GM19025 (cell line): ENCODE data around the gene CPNE4.
A peak's percentile ranks its signal among the peaks of the same experiment; 100 is the strongest.
"Not testable (repeated sequence)": the region's sequence is repeated elsewhere in the genome, so short reads cannot be mapped to it uniquely, and the experiment has no call there.

ENCODE experiments used
- ATAC-seq: cut with Tn5 transposase; IDR thresholded peaks from one replicate; pipeline ENCODE4 v1.9.1; 2021; ENCODE audit warnings: mild to moderate bottlenecking, low read depth, moderate library complexity; ENCODE audit not compliant: unreplicated experiment

Gene CPNE4

DNA sequence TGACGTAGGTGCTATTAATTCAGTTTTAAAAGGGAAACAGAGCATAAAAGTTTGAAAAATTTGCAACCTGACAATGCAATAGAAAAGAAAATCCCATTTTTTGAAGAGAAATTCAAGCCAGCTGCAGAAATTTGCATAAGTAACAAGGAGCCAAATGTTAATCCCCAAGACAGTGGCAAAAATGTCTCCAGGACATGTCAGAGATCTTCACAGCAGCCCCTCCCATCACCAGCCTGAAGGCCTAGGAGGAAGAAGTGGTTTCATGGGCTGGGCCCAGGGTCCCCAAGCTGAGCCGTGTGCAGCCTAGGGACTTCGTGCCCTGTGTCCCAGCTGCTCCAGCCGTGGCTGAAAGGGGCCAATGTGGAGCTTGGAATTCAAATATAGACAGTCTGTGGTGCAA lies 148.9 kb downstream of the CPNE4 start:
- not testable (repeated sequence) for ATAC-seq

DNA sequence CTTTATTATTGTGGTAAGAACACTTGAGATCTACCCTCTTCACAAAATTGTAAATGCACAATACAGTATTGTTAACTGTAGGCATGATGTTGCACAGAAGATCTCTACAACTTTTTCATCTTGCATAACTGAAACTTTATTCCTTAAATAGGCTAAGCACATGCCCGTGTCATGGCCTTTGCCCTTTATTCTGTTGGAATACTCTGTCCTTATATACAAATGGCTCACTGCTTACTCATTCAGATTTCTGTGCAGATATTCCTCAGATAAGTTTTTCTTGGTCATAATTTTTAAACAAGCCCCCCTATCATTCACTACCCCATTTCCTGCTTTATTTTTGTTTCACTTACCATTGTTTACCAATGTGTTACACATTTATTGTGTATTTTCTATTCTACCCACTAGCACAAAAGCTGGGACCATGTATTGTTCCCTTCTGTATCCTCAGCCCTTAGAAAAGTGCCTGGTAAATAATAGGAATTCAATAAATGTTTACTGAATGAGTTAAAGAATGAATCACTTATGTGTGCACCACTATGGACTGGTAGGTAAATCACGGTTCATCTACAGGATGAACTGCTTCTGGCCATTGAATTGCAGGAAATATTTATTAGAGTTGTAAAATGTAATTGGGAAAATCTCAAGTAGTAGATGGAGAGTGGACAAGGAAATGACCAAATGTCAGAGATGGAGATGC lies 151.0 kb downstream of the CPNE4 start:
- ATAC-seq = no peak

DNA sequence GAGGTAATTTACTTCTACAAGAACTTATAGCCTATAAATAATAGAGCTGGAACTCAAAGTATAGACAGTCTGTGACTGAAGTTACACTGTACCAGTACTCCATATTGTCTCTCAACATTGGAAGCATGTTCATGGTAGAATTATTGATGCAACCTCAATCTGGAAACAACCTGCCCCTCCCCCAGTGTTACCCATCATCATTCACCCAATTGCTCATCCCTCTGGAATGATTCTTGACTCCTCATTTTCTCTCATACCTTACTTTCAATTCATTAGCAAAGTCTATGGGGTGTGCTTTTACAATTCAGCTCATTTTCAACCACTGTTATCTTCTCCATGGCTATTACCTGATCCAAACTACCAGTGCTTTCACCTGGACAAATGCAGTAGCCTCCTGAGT lies 151.7 kb downstream of the CPNE4 start:
- no peak for ATAC-seq

DNA sequence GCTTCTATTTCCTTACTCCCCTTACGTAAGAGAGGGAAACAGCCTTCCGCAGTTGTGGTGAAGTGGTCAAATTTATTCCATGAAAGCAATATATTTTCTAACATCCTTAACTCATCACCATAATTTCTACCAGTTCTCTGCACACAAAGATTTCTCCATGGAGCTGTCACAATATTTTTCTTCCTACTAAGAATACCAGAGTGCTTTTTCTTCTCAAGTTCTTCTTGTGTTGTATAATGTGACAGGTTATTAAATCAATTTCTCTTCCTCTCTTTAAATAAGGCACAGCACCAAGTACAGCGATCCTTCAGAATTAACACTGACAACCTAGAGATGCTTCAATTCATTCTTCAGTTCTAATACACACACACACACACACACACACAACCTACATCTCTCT lies 153.0 kb downstream of the CPNE4 start:
- ATAC-seq = no peak

DNA sequence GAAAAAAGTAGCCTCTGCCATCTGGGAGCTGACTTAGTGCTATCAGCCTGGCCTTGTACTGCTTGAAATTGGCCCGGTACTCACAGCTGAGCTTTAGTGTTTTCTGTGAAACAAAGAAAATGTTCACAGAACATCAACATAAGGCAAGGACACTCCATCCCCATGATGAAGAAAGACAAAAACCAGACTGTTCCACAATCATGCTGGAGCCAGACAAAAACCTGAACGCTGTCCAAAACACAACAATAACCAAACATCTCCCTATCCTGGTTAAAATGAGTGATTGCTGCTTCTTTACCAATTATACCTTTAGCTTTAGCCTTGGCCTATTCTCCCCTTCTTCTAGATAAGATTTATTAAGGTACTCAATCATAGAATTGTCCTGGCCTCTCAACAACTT lies 153.9 kb downstream of the CPNE4 start:
- no peak for ATAC-seq

DNA sequence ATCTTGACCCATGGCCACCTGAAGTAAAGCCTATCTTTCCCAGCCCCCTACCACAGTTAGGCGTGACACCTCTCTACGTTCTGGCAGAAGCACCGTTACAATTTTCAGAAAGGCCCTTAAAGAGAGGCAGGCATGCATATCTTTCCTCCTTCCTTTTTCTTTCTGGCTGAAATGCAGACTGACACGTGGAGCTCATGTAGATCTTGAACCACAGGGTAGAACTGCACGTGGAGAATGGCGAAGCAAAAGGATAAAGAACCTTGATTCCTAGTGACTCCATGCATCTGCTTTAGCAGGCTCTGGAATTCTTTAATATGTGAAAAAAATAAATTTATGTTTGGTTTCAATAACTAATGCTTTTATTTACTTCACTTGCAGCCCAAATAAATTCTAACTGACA lies 166.6 kb downstream of the CPNE4 start:
- ATAC-seq = no peak

DNA sequence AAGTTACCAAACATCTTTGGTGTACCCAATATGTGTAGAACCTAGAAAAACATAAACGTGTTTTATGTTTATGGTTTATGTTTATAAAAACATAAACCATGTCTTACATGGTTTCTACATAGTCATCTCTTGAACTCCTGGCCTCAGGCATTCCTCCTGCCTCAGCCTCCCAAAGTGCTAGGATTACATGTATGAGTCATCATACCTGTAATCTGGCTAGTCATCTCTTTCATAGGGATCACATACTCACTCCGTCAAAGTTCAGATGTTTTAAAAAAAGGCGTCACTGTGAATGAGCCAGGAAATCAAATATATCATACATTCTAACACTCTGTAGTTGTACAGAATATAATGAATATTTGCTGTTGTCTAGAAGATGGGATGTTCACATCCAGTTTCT lies 178.6 kb downstream of the CPNE4 start:
- no peak for ATAC-seq

DNA sequence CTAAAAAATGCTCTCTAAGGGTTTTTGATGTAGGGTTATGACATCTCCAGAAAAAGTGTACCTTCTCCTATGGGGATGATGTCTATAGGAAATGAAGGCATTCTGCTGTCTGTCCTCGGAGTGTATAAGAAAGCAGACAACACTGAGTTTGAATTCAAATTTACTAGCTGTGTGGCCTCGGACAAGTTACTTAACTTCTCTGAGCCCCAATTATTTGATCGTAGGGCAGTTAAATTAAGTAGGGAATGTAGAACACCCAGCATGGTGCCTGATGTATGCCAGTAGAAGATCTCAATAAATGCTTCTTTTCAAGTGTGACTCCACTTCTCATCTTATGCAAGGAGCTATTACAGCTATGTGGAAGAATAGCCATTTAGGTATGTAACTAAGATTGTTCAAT lies 184.6 kb downstream of the CPNE4 start:
- no peak for ATAC-seq

DNA sequence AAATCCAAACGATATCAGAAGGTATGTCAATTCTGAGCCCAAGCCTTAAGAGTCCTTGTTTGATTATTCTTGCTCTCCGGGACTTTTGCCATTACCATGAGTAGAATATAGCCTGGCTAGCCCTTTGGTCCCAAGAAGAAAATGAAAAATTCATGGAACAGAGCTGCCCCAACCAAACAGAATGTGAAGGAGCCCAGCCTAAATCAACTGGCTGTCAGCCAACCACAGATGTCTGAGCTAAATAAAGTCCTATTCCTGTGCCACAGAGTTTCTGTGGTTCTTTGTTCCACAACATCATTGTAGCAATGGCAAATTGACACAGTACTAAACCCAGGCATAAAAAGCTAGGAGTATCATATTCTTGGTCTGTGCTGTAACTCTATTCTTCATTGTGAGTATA lies 185.2 kb downstream of the CPNE4 start:
- ATAC-seq = no peak

DNA sequence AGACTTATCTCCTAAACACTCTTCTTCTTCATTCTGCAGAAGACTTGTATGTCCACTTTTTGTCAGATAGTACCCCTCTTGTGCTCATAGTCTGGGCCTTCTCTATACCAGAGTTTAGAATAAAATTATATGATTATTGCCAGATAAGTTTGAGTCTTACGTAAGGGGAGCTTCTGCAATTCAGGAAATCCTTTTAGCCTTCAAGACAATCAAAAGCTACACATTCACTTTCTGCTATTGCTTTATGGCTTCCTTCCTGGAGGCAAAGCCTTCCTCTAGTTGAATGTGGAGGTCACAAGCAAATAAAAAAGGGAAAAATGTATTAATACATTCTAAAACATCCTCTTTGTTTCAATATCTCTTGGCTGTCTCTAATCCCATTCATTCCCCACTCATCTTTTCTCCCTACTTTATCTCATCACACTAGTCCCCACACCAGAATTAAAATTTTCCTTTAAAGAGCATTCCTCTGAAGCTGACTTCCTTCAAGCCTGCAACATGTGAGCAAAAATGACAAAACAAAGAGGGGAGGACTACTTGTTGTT lies 186.8 kb downstream of the CPNE4 start:
- no peak for ATAC-seq

DNA sequence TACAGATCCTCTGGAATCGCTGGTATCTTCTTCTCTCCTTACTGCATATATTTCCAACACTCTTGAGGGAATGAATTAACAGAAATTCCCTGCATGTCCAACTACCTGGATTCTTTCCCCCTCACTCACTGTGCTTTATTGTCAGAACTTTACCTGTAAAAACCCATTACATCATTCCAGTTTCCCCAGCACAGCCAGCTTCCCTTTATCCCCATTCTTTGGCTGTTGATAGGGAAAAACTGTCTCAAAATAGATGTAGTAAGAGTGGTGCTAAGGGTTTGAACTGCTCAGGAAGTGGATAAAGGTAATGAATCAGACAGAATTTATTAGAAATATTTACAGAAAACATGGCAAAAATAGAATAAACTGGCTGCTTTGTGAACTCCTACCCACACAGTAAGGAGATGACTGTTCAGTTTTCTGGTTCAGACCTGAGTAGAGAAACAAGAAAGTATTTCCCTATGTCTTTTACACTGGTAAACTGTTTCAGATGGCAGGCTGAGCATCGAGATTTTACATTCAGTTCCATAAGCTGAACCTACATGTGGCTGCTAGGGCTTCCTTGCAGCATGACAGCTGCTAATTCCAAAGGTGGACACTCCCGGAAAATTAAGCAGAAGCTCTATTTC lies 188.4 kb downstream of the CPNE4 start:
- ATAC-seq = no peak

DNA sequence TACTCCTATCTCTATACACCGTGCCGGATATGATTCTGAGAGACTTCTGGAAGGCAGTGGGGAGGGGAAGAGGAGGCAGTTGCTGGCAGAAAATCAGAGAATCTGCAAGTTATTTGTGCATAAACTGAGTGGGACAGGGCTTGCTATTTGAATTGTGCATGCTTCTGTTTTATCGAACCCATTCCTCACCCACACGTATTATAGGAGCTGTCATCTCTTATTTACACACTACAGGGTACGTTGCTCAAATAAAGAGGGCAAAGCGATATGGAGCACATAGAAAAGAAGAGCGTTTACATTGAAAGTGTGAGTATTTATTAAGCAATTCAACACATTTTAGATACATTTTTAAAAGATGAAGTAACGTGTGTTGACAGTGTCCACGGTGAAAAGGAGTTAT lies 191.6 kb downstream of the CPNE4 start:
- ATAC-seq = no peak

DNA sequence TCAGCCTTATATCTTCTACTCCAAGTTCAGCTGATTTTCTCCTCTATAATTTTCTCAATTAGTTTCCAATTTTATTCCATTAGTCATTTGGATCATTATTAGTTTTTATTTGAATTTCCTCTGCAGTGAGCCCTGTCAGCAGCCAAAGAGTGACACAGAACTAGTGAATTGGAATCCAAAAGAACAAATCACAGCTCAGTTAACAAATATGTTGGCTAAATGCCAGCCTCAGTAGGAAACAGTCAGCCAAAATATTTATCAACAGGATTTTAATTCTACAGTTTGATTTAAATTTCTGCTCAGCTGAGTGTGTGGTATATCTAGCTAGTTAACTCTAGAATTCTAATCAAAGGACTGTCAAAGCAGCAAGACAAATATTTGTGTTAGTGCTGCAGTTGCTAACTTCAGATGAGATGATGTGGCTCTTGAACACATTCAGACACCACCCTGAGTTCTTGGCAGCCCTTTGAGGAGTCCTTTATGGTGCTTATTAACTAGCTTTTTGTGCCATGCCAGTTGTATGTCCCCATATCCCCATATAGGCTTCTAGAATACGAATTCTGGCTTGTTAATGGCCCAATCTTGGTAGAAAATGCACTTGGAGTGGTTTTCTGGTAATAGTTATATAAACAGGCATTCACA lies 194.5 kb downstream of the CPNE4 start:
- no peak for ATAC-seq

DNA sequence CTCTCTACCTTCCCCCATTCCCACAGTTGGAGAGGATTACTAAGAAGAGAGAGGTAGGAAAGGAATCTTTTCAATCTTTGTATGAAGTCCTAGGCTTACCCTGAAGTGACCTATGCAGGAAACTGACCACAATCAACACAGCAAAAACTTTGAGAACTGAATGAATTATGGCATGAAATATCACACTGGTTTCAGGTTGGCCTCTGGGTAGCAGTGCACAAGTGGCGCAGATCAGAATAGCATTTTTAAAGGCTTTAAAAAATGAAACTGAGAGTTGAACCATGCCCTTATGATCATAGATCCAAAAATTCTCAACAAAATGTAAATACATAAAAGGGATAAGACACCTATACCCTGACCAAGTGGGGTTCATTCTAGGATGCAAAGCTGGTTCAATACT lies 198.9 kb downstream of the CPNE4 start:
- no peak for ATAC-seq

DNA sequence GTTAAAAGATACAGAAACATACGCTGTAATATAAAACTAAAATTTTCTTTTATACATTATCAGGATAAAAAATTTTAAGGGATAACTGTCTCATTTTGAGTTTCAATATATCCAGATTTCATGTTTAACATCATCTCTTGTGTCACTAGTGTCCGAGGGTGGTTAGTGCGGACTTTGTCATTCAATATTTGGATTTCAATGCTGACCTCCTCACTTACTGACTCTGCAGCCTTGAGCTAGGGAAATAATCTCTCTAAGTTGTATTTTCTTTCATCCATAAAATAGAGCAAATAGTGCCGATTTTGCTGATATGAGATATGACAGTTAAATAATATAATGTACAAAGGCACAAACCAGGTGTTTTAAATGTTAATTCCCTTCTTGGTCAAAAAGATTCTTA lies 203.2 kb downstream of the CPNE4 start:
- no peak for ATAC-seq

DNA sequence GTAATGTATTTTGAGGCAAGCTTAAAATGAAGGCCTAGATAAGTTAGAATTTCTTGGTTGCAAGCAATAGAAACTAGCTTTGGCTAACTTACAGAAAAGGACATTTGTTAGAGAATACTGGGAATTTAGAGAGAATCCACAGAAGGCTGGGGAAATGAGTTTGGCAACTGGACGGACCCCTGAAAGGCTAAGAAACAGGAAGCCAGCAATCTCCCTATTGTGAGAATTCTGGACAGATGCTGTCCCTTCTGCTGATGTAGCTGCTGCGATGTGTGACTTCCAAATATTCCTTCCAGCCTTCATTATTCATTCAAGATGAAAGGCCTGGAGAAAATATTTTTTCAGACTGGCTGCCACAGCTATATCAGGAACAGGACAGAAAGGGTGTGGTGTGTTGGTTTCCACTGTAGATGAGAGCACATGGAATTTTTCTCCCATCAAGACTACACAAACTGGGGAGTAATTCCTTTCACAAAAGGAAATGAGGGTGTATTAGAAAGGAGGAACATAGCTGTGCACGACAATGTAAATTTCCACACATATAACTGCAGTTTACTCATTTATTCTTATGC lies 213.5 kb downstream of the CPNE4 start:
- ATAC-seq = no peak

DNA sequence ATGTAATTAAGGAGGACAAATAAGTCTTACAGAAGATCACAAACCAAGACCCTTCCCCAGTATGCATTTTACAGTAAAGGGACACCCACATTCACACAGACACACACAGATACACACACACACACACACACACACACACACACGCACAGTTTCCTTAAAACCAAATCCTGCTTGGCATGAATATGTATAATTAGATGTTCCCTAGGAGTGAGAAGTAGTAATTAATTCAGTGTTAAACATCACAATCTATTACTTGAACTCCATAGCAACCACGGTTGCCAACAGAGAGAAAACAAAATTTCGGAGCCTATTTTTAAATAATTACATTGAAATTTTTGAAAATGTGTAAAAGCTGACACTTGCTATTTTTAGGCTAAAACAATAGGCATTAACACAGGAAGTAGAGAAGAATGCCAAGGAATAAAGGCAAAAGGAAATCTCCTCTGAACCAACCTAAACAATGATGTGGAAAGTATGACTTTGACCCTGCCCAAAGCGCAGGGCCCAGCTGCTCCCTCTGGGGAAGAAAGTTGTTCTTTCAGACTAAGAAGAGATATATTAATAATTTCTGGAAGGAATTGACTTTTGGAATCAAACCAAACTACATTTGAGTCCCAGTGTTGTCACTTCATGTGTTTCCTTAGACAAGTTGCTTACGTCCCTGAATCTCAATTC lies 215.3 kb downstream of the CPNE4 start:
- ATAC-seq = no peak

DNA sequence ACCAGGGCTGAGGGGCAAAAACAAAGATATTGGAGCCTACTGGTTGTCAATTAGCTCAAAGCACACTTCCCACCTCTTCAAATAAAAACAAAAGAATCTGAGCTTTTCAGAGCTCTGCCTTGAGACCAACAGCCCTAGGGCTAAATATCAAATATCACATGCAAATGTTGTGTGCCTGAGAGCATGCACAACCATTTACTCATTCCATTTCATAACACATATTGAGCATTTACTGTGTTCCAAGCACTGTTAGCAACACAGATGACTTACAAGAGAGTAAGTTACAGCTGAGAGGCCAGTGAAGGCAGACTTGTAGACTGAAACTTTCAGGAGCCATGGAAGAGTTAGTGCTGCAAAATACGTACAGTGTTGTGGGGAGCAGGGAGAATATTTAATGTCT lies 222.4 kb downstream of the CPNE4 start:
- no peak for ATAC-seq

DNA sequence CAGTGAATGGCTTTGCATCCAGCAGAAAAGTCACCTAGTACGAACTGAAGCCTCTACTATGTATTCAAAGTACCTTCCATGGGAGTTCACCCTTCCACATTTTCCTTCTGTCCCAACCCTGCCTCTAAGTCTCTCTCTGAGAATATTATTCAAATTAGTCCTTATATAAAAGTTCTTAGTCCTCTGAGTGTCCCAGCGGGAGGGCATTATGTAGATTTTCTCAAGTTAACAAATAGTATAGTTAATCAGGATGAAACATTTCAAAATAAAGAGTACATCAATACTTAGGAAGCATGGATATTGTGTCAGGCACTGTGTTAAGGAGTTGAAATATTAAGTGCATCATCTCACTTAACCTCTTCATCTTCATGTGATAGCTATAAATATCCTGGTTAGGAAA lies 223.3 kb downstream of the CPNE4 start:
- ATAC-seq = no peak

DNA sequence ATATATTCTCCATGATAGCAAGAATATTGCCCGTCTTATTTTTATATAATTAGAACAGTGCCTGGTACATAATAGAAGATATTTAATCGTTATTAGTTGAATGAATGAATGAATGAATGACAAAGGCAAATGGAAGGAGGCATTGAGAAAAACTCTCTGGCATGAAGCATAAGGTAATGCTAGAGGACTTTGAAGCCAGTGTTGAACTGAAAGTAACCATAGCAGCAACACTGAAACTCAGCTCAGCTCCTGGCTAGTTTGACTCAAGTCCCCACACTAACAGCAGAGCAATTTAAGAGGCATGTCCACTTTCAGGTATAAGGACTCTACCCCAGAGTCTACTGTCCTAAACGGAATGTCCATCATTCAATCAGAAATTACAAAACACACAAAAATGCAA lies 227.0 kb downstream of the CPNE4 start:
- peak; percentile 65 for ATAC-seq

DNA sequence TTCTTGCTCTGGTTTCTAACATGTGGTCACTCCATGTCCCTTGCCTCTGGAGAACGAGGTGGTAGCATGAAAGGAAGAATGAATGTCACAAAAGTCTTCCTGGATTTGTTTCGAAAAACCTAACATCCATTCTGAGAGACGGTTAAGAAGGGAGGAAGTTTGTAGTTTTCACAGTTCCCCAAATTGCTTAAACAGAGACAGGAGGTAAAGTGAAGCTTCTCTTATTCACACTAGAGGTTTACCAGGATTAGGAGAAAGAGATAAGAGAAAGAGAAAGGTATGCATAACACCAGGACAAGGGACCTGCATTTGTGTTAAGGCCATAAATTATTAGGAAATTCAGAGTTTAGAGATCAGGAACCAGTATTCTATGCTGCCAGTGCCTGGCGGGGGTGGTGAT lies 228.1 kb downstream of the CPNE4 start:
- ATAC-seq = no peak
